Measurements from ENCODE around the gene PSTPIP2.

The PSTPIP2 gene

GRCh38 chr18:45957100-45957499 is 115.0 kb downstream of the PSTPIP2 start:
- no peak for DNase-seq (ENCODE audit: extremely low spot score)

GRCh38 chr18:45954070-45954934 is 117.8 kb downstream of the PSTPIP2 start:
- no peak for DNase-seq (ENCODE audit: extremely low spot score)
- ChIA-PET POLR2A (no interaction called here), CTCF (interaction anchor here (1.3 to 1.4 kb wide), 2 partner anchors 13 to 288 kb away, joined by 3 to 5 read pairs; no protein-coding TSS in a partner anchor)
- TF ChIP-seq CTCF (IDR thresholded peaks at IDR 0.05; ENCODE audit: control extremely low read depth, extremely low read depth, low read depth, missing control alignments): no peak

More at GRCh38 chr18:45957100-45957499, 115.0 kb downstream of the PSTPIP2 start:
- no peak for TF ChIP-seq CTCF (IDR thresholded peaks at IDR 0.05; ENCODE audit: control extremely low read depth, extremely low read depth, low read depth, missing control alignments)
- ChIA-PET POLR2A (no interaction called here), CTCF (interaction anchor here (1.2 kb wide), 1 partner anchor 26 kb away, joined by 3 read pairs; no protein-coding TSS in a partner anchor)

DNA sequence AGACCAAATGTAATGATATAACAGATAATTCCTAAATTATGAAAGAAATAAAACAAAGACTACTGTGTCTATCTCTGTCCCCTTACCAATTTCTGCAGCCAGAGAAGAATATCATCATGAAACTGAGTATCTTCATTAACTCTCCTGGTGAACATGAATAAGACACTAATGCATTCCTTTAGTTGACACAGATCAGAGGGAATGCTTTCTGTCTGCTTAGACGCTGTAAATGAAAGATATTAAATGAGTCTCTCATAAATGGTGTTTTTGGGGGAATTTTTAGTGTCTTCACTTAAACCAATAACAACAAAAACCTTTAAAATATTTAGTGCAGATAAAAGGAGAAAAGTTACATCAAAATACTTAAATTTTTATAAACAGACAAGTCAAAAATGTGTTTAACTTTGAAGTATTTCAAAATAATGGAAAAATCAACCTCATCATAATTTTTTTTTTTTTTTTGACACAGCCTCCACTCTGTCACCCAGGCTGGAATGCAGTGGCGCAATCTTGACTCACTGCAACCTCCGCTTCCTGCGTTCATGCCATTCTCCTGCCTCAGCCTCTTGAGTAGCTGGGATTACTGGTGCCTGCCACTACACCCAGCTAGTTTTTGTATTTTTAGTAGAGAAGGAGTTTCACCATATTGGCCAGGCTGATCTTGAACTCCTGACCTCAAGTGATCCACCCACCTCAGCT is 120.9 kb downstream of the PSTPIP2 start:
- no peak for DNase-seq (ENCODE audit: extremely low spot score)
- TF ChIP-seq CTCF (IDR thresholded peaks at IDR 0.05; ENCODE audit: control extremely low read depth, extremely low read depth, low read depth, missing control alignments): no peak
- POLR2A ChIA-PET: no interaction called here
- CTCF ChIA-PET: no interaction called here

DNA sequence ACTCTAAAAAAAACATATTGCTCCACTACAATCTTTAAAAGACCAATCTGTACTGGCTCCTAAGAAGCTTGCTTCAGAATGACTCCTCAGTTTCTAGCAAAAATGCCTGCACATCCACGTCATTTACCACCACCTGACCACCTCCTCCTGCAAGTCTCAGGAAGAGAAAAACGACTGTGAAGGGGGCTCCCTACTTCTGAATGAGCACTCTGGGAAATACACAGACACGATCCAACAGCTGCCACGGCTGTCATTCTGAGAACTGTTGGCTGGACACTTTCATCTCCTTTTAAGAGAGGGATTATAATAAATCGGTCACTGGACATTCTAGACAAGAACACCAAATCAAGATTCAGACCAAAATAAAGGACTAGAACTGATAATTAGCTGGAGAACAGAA is 126.4 kb downstream of the PSTPIP2 start:
- TF ChIP-seq CTCF (IDR thresholded peaks at IDR 0.05; ENCODE audit: control extremely low read depth, extremely low read depth, low read depth, missing control alignments): no peak
- ChIA-PET POLR2A (interaction anchor here (0.7 kb wide), 1 partner anchor 8 kb away, joined by 4 read pairs; no protein-coding TSS in a partner anchor), CTCF (interaction anchor here (1.9 to 2.9 kb wide), 2 partner anchors 8 to 28 kb away, joined by 5 to 7 read pairs; no protein-coding TSS in a partner anchor)
- DNase-seq (ENCODE audit: extremely low spot score): no peak

DNA sequence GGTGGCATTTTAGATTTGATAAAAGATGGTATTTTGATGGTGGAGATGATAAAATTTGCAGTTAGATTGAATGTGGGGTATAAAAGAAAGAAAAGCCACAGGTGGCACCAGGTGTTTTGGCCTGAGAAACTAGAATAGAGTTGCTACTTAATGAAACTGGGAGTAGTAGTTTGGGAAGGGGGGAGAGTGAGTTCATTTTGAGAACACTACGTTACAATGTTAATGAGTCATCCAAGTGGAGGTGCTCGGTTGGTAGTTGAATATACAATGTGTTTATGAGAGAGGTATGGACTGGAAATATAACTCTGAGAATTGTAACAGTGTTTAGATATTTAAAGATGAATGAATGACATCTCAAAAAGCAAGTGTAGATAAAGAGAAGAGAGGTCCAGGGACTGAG is 131.3 kb downstream of the PSTPIP2 start:
- DNase-seq (ENCODE audit: extremely low spot score): no peak
- ChIA-PET CTCF (interaction anchor here (1.1 to 1.9 kb wide), 5 partner anchors 8 to 87 kb away, joined by 3 to 7 read pairs (median 5); no protein-coding TSS in a partner anchor), POLR2A (no interaction called here)
- no peak for TF ChIP-seq CTCF (IDR thresholded peaks at IDR 0.05; ENCODE audit: control extremely low read depth, extremely low read depth, low read depth, missing control alignments)

- CTCF ChIA-PET: interaction anchor here (1.1 to 1.3 kb wide), 2 partner anchors 15 to 58 kb away, joined by 3 to 4 read pairs; no protein-coding TSS in a partner anchor
- no peak for TF ChIP-seq CTCF (IDR thresholded peaks at IDR 0.05; ENCODE audit: control extremely low read depth, extremely low read depth, low read depth, missing control alignments)
- no peak for DNase-seq (ENCODE audit: extremely low spot score)
- POLR2A ChIA-PET: no interaction called here
These were observed 132.8 kb downstream of the PSTPIP2 start for GRCh38 chr18:45939236-45939635.
